Activated CD4-positive, alpha-beta memory T cell treated with anti-CD3 and anti-CD28 coated beads for 36 hours (primary cell): ENCODE measurements around the gene DGKI. TPM values are rescaled to one million over a fixed set of nuclear protein-coding genes. Genes with fewer than 3 reads are reported as not detected.

Experiments
- CTCF ChIA-PET: fragments of 350-600 bp; sonication (Branson Sonifier 250); formaldehyde crosslinking; loops from one replicate; lab custom pipeline; 2021; ENCODE audit warnings: antibody characterized with exemption, inconsistent platforms; lab: Charles Lee
- POLR2A ChIA-PET: fragments of 350-600 bp; sonication (Branson Sonifier 250); formaldehyde crosslinking; loops from one replicate; lab custom pipeline; 2021; ENCODE audit warnings: antibody characterized with exemption; lab: Charles Lee
- DNase-seq: peaks from one replicate; pipeline ENCODE4 v3.0.0-alpha.2; 2020
- H3K27ac Mint-ChIP-seq: one replicate; pipeline ENCODE4 v1.8.0; 2021; ENCODE audit warnings: mixed read lengths
- H3K27me3 Mint-ChIP-seq: one replicate; pipeline ENCODE4 v1.8.0; 2021; ENCODE audit warnings: mixed read lengths
- H3K36me3 Mint-ChIP-seq: one replicate; pipeline ENCODE4 v1.8.0; 2021; ENCODE audit warnings: mixed read lengths
- H3K4me1 Mint-ChIP-seq: one replicate; pipeline ENCODE4 v1.8.0; 2021; ENCODE audit warnings: low read depth, mixed read lengths
- H3K4me3 Mint-ChIP-seq: one replicate; pipeline ENCODE4 v1.8.0; 2021; ENCODE audit warnings: mild to moderate bottlenecking, mixed read lengths
- H3K9me3 Mint-ChIP-seq: one replicate; pipeline ENCODE4 v1.8.0; 2021; ENCODE audit warnings: mixed read lengths
- intact Hi-C: fragments of 100-400 bp; cut with micrococcal nuclease; formaldehyde crosslinking; loops from one replicate; pipeline ENCODE4 v1.15.1; 2023
- total RNA-seq, 2 experiments: library from RNA; stranded (reverse); gene quantifications; one replicate each; pipeline ENCODE4 v1.2.3, GENCODE V29; 2021

DGKI gene
- total RNA-seq, 2 experiments from 2014 or later: 5.4 to 7.0 TPM

GRCh38 chr7:137421366-137421765 is 425.4 kb downstream of the DGKI start:
- intact Hi-C loops: no loop called here
- ChIA-PET CTCF (no interaction called here), POLR2A (no interaction called here)
- Mint-ChIP-seq H3K27me3 (no peaks in the 10 kb centered on the region), H3K9me3 (peaks cover 4% of the 10 kb centered on the region), H3K27ac (no peak overlapping the region), H3K36me3 (no peaks in the 10 kb centered on the region), H3K4me1 (no peaks in the 10 kb centered on the region), H3K4me3 (no peak overlapping the region)
- no peak for DNase-seq

GRCh38 chr7:137418841-137419240 is 427.9 kb downstream of the DGKI start:
- no peak overlapping the region for H3K4me3 Mint-ChIP-seq
- no peak for DNase-seq
- no peaks in the 10 kb centered on the region for H3K27me3 Mint-ChIP-seq
- H3K36me3 Mint-ChIP-seq: no peaks in the 10 kb centered on the region
- H3K4me1 Mint-ChIP-seq: no peaks in the 10 kb centered on the region
- H3K27ac Mint-ChIP-seq: no peak overlapping the region
- intact Hi-C loops: no loop called here
- POLR2A ChIA-PET: no interaction called here
- CTCF ChIA-PET: no interaction called here
- H3K9me3 Mint-ChIP-seq: no peaks in the 10 kb centered on the region

DNA sequence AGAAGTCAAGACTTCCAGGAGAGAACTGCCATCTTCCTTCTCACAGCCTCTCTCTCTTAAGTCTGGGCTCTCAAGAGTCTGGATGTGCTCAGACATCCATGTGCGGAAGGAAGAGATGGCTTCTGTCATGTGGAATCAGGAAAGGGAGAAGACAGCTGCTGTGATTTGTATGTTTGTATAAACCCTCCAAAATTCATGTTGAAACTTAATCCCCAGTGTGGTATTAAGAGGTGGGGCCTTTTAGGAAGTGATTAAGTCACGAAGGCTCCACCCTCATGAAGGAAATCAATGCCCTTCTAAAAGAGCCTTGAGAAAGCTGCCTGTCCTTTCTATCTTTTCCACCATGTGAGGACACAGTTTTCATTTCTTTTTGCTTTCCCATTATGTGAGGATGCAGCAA is 429.3 kb downstream of the DGKI start:
- Mint-ChIP-seq H3K9me3 (peaks cover 4% of the 10 kb centered on the region), H3K27ac (no peak overlapping the region), H3K4me3 (no peak overlapping the region), H3K4me1 (no peaks in the 10 kb centered on the region), H3K36me3 (no peaks in the 10 kb centered on the region), H3K27me3 (no peaks in the 10 kb centered on the region)
- DNase-seq: no peak
- POLR2A ChIA-PET: no interaction called here
- CTCF ChIA-PET: no interaction called here
- intact Hi-C loops: no loop called here

DNA sequence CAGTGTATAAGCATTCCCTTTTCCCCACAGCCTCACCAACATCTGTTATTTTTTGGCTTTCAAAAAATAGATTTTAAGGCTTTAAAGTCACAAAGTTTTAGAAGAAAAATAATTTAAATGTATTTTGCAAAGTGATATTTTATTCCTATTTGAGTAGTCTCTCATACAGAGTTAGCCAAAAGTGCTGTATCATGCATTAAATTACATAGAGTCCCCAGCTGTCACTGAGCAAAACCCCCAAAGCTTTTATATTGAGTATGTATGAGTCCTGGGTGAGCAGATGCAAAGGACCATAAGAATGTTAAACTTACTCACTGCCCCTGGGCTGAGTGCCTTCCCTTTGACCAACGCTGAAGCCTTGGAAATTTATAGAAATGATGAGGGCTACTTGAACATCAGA is 432.9 kb downstream of the DGKI start:
- Mint-ChIP-seq H3K36me3 (no peaks in the 10 kb centered on the region), H3K9me3 (peaks cover 4% of the 10 kb centered on the region), H3K27me3 (no peaks in the 10 kb centered on the region), H3K4me1 (no peaks in the 10 kb centered on the region), H3K27ac (no peak overlapping the region), H3K4me3 (no peak overlapping the region)
- no peak for DNase-seq
- ChIA-PET POLR2A (no interaction called here), CTCF (no interaction called here)
- intact Hi-C loops: no loop called here

GRCh38 chr7:137411446-137411845 is 435.3 kb downstream of the DGKI start:
- CTCF ChIA-PET: no interaction called here
- no peak overlapping the region for H3K4me3 Mint-ChIP-seq
- intact Hi-C loops: no loop called here
- POLR2A ChIA-PET: interaction anchor here (0.9 kb wide), 1 partner anchor 39 kb away, joined by 4 read pairs; no protein-coding TSS in a partner anchor
- no peaks in the 10 kb centered on the region for H3K36me3 Mint-ChIP-seq
- peaks cover 4% of the 10 kb centered on the region for H3K9me3 Mint-ChIP-seq
- no peak for DNase-seq
- H3K27me3 Mint-ChIP-seq: no peaks in the 10 kb centered on the region
- H3K27ac Mint-ChIP-seq: no peak overlapping the region
- H3K4me1 Mint-ChIP-seq: no peaks in the 10 kb centered on the region

- no peak for DNase-seq
- no peak overlapping the region for H3K4me3 Mint-ChIP-seq
- intact Hi-C loops: no loop called here
- H3K4me1 Mint-ChIP-seq: no peaks in the 10 kb centered on the region
- ChIA-PET CTCF (no interaction called here), POLR2A (no interaction called here)
- H3K9me3 Mint-ChIP-seq: no peaks in the 10 kb centered on the region
- no peaks in the 10 kb centered on the region for H3K36me3 Mint-ChIP-seq
- H3K27ac Mint-ChIP-seq: no peak overlapping the region
- no peaks in the 10 kb centered on the region for H3K27me3 Mint-ChIP-seq
These were observed 438.6 kb downstream of the DGKI start for GRCh38 chr7:137408126-137408525.

- H3K4me3 Mint-ChIP-seq: no peak overlapping the region
- CTCF ChIA-PET: no interaction called here
- POLR2A ChIA-PET: no interaction called here
- H3K4me1 Mint-ChIP-seq: no peaks in the 10 kb centered on the region
- no peaks in the 10 kb centered on the region for H3K9me3 Mint-ChIP-seq
- intact Hi-C loops: no loop called here
- H3K36me3 Mint-ChIP-seq: no peaks in the 10 kb centered on the region
- no peak for DNase-seq
- no peak overlapping the region for H3K27ac Mint-ChIP-seq
- no peaks in the 10 kb centered on the region for H3K27me3 Mint-ChIP-seq
These were observed 439.7 kb downstream of the DGKI start for GRCh38 chr7:137407078-137407477.

- Mint-ChIP-seq H3K36me3 (no peaks in the 10 kb centered on the region), H3K27me3 (no peaks in the 10 kb centered on the region), H3K9me3 (no peaks in the 10 kb centered on the region), H3K4me3 (no peak overlapping the region), H3K27ac (no peak overlapping the region), H3K4me1 (no peaks in the 10 kb centered on the region)
- no peak for DNase-seq
- ChIA-PET CTCF (no interaction called here), POLR2A (no interaction called here)
- intact Hi-C loops: no loop called here
These were observed 442.0 kb downstream of the DGKI start for GRCh38 chr7:137404660-137405317.

DNA sequence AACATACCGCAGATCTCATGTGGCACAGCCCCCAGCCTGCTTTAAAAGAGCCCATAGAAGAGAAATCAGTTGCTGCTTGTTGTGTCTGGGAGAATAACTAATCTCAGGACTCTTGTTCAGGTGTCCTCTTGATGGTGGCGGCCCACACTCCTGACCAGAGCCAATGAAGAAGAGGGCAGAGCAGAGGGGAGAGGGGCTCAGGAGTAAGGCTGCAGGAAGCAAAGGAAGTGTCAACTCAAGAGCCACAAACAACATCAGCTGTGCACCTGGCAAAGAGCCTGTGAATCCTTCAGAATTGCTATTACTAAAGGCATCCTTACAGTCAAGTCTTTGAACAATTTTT is 443.4 kb downstream of the DGKI start:
- no peak for DNase-seq
- POLR2A ChIA-PET: no interaction called here
- H3K4me1 Mint-ChIP-seq: no peaks in the 10 kb centered on the region
- no peaks in the 10 kb centered on the region for H3K27me3 Mint-ChIP-seq
- H3K36me3 Mint-ChIP-seq: no peaks in the 10 kb centered on the region
- intact Hi-C loops: no loop called here
- no peak overlapping the region for H3K27ac Mint-ChIP-seq
- CTCF ChIA-PET: no interaction called here
- H3K4me3 Mint-ChIP-seq: no peak overlapping the region
- H3K9me3 Mint-ChIP-seq: no peaks in the 10 kb centered on the region

- ChIA-PET CTCF (no interaction called here), POLR2A (no interaction called here)
- no peaks in the 10 kb centered on the region for H3K36me3 Mint-ChIP-seq
- H3K9me3 Mint-ChIP-seq: no peaks in the 10 kb centered on the region
- no peak overlapping the region for H3K27ac Mint-ChIP-seq
- intact Hi-C loops: no loop called here
- H3K27me3 Mint-ChIP-seq: no peaks in the 10 kb centered on the region
- no peak for DNase-seq
- no peaks in the 10 kb centered on the region for H3K4me1 Mint-ChIP-seq
- H3K4me3 Mint-ChIP-seq: no peak overlapping the region
These were observed 444.0 kb downstream of the DGKI start for GRCh38 chr7:137402536-137403352.

GRCh38 chr7:137399827-137400823 is 446.6 kb downstream of the DGKI start:
- H3K9me3 Mint-ChIP-seq: no peaks in the 10 kb centered on the region

GRCh38 chr7:137396051-137396450 is 450.7 kb downstream of the DGKI start:
- ChIA-PET POLR2A (no interaction called here), CTCF (no interaction called here)
- intact Hi-C loops: no loop called here
- no peak for DNase-seq
- H3K4me1 Mint-ChIP-seq: no peaks in the 10 kb centered on the region
- no peaks in the 10 kb centered on the region for H3K36me3 Mint-ChIP-seq
- no peaks in the 10 kb centered on the region for H3K27me3 Mint-ChIP-seq
- no peak overlapping the region for H3K27ac Mint-ChIP-seq
- H3K9me3 Mint-ChIP-seq: no peaks in the 10 kb centered on the region
- no peak overlapping the region for H3K4me3 Mint-ChIP-seq

More at GRCh38 chr7:137399827-137400823, 446.6 kb downstream of the DGKI start:
- Mint-ChIP-seq H3K4me3 (no peak overlapping the region), H3K4me1 (no peaks in the 10 kb centered on the region), H3K27ac (no peak overlapping the region), H3K36me3 (no peaks in the 10 kb centered on the region), H3K27me3 (no peaks in the 10 kb centered on the region)
- intact Hi-C loops: no loop called here
- no peak for DNase-seq
- ChIA-PET POLR2A (no interaction called here), CTCF (no interaction called here)
